ENCODE measurements around the gene LRRC43.
"Not testable (repeated sequence)": the region's sequence is repeated elsewhere in the genome, so short reads cannot be mapped to it uniquely, and the experiment has no call there.

The LRRC43 gene

GRCh38 chr12:122155705-122156104 is 27.2 kb upstream of the LRRC43 start:
- no peak for DNase-seq (ENCODE audit: low spot score)

- no peak for DNase-seq (ENCODE audit: low spot score)
Measured at GRCh38 chr12:122158700-122159285, 24.1 kb upstream of the LRRC43 start.

GRCh38 chr12:122159882-122160281 is 23.0 kb upstream of the LRRC43 start:
- DNase-seq (ENCODE audit: low spot score) = no peak

GRCh38 chr12:122160761-122161160 is 22.2 kb upstream of the LRRC43 start:
- DNase-seq (ENCODE audit: low spot score) = no peak

GRCh38 chr12:122161682-122162081 is 21.2 kb upstream of the LRRC43 start:
- no peak for DNase-seq (ENCODE audit: low spot score)

GRCh38 chr12:122162976-122163375 is 19.9 kb upstream of the LRRC43 start:
- DNase-seq (ENCODE audit: low spot score) = no peak

- no peak for DNase-seq (ENCODE audit: low spot score)
Measured at GRCh38 chr12:122166422-122167349, 16.2 kb upstream of the LRRC43 start.

GRCh38 chr12:122167356-122167925 is 15.5 kb upstream of the LRRC43 start:
- DNase-seq (ENCODE audit: low spot score) = no peak

- DNase-seq (ENCODE audit: low spot score) = no peak
Measured at GRCh38 chr12:122168492-122168891, 14.4 kb upstream of the LRRC43 start.

GRCh38 chr12:122171399-122171798 is 11.5 kb upstream of the LRRC43 start:
- DNase-seq (ENCODE audit: low spot score) = no peak

- DNase-seq (ENCODE audit: low spot score) = no peak
Measured at GRCh38 chr12:122172262-122172939, 10.5 kb upstream of the LRRC43 start.

- no peak for DNase-seq (ENCODE audit: low spot score)
Measured at GRCh38 chr12:122174155-122174845, 8.6 kb upstream of the LRRC43 start, which contains the start of gene IL31. TSS of gene IL31 (minus strand) at chr12:122174221. CDS start at chr12:122174172, 49 bp downstream.

- DNase-seq (ENCODE audit: low spot score) = not testable (repeated sequence)
Measured at GRCh38 chr12:122176473-122176872, 6.5 kb upstream of the LRRC43 start.

- no peak for DNase-seq (ENCODE audit: low spot score)
Measured at GRCh38 chr12:122183588-122183940, 641 bp downstream of the LRRC43 start.

- DNase-seq (ENCODE audit: low spot score) = no peak
Measured at GRCh38 chr12:122184517-122184916, 1.6 kb downstream of the LRRC43 start.

GRCh38 chr12:122185079-122185478 is 2.2 kb downstream of the LRRC43 start:
- no peak for DNase-seq (ENCODE audit: low spot score)

GRCh38 chr12:122185494-122186082 is 2.7 kb downstream of the LRRC43 start:
- DNase-seq (ENCODE audit: low spot score) = no peak

GRCh38 chr12:122187466-122187865 is 4.5 kb downstream of the LRRC43 start:
- DNase-seq (ENCODE audit: low spot score) = no peak

GRCh38 chr12:122189626-122190475 is 6.9 kb downstream of the LRRC43 start:
- DNase-seq (ENCODE audit: low spot score) = no peak

GRCh38 chr12:122190842-122191668 is 8.1 kb downstream of the LRRC43 start:
- peak; percentile 82 for DNase-seq (ENCODE audit: low spot score)

Data from GM03348 (cell line).